CD4-positive, alpha-beta T cell treated with Interleukin-17A for 1 hour (primary cell): Measurements from ENCODE around the gene MGAT4C.
"Not testable (repeated sequence)": the region's sequence is repeated elsewhere in the genome, so short reads cannot be mapped to it uniquely, and the experiment has no call there.

Experiments used
- DNase-seq: peaks from one replicate; pipeline ENCODE4 v3.0.0-alpha.2; 2020

Gene MGAT4C

GRCh38 chr12:86228656-86229055 lies 27.5 kb downstream of the MGAT4C start:
- no peak for DNase-seq

GRCh38 chr12:86226481-86226880 lies 29.7 kb downstream of the MGAT4C start:
- DNase-seq: no peak

GRCh38 chr12:86216591-86216990 lies 39.6 kb downstream of the MGAT4C start:
- no peak for DNase-seq

- no peak for DNase-seq
Measured at GRCh38 chr12:86213012-86213411, 43.2 kb downstream of the MGAT4C start.

GRCh38 chr12:86198696-86199444 lies 57.3 kb downstream of the MGAT4C start:
- no peak for DNase-seq

- no peak for DNase-seq
Measured at GRCh38 chr12:86196465-86196864, 59.7 kb downstream of the MGAT4C start.

GRCh38 chr12:86194721-86195120 lies 61.5 kb downstream of the MGAT4C start:
- DNase-seq: no peak

- DNase-seq: no peak
Measured at GRCh38 chr12:86193931-86194330, 62.3 kb downstream of the MGAT4C start.

- DNase-seq: no peak
Measured at GRCh38 chr12:86188226-86188625, 68.0 kb downstream of the MGAT4C start.

- no peak for DNase-seq
Measured at GRCh38 chr12:86186449-86186848, 69.7 kb downstream of the MGAT4C start.

GRCh38 chr12:86179855-86180254 lies 76.3 kb downstream of the MGAT4C start:
- DNase-seq: no peak

GRCh38 chr12:86174188-86174587 lies 82.0 kb downstream of the MGAT4C start:
- no peak for DNase-seq

- no peak for DNase-seq
Measured at GRCh38 chr12:86172913-86173443, 83.2 kb downstream of the MGAT4C start.

GRCh38 chr12:86170051-86170450 lies 86.1 kb downstream of the MGAT4C start:
- DNase-seq: no peak

GRCh38 chr12:86158956-86159355 lies 97.2 kb downstream of the MGAT4C start:
- DNase-seq: no peak

GRCh38 chr12:86154620-86155019 lies 101.6 kb downstream of the MGAT4C start:
- DNase-seq: no peak

GRCh38 chr12:86148612-86149011 lies 107.6 kb downstream of the MGAT4C start:
- no peak for DNase-seq

GRCh38 chr12:86148071-86148470 lies 108.1 kb downstream of the MGAT4C start:
- no peak for DNase-seq

GRCh38 chr12:86145156-86145555 lies 111.0 kb downstream of the MGAT4C start:
- DNase-seq: no peak

GRCh38 chr12:86143162-86143561 lies 113.0 kb downstream of the MGAT4C start:
- no peak for DNase-seq

GRCh38 chr12:86139671-86140070 lies 116.5 kb downstream of the MGAT4C start:
- DNase-seq: no peak

- no peak for DNase-seq
Measured at GRCh38 chr12:86138770-86139169, 117.4 kb downstream of the MGAT4C start.

- DNase-seq: no peak
Measured at GRCh38 chr12:86137936-86138335, 118.3 kb downstream of the MGAT4C start.

GRCh38 chr12:86134561-86134960 lies 121.6 kb downstream of the MGAT4C start:
- no peak for DNase-seq

GRCh38 chr12:86126900-86127299 lies 129.3 kb downstream of the MGAT4C start:
- not testable (repeated sequence) for DNase-seq
